Mesenchymal stem cell (in vitro differentiated cells and primary cell): ENCODE results near the gene CTAGE15.
"Not testable (repeated sequence)": the region's sequence is repeated elsewhere in the genome, so short reads cannot be mapped to it uniquely, and the experiment has no call there.

Source experiments
- DNase-seq: peaks from one replicate; pipeline ENCODE4 v3.0.0-alpha.2; 2013
- H2AFZ ChIP-seq: one replicate; pipeline ENCODE4 v1.6.1; 2013; ENCODE audit warnings: low read depth, mild to moderate bottlenecking, control low read depth, inconsistent platforms, low read length, moderate library complexity
- H2AK5ac ChIP-seq: 2 replicates; pipeline ENCODE4 v1.6.1; 2013; ENCODE audit warnings: low read length, moderate library complexity, mild to moderate bottlenecking, inconsistent platforms; ENCODE audit not compliant: severe bottlenecking
- H2BK120ac ChIP-seq: one replicate; pipeline ENCODE4 v1.6.1; 2013; ENCODE audit warnings: low read depth, mild to moderate bottlenecking, inconsistent platforms, low read length, moderate library complexity
- H2BK12ac ChIP-seq, 2 experiments: one replicate each; pipeline ENCODE4 v1.6.1; 2013; ENCODE audit warnings: inconsistent platforms in 2 of 2, low read length in 2 of 2, mild to moderate bottlenecking in 2 of 2, moderate library complexity in 2 of 2, control low read depth in 1 of 2
- H2BK15ac ChIP-seq: one replicate; pipeline ENCODE4 v1.6.1; 2013; ENCODE audit warnings: mild to moderate bottlenecking, low read depth, inconsistent platforms; ENCODE audit not compliant: poor library complexity, severe bottlenecking
- H2BK5ac ChIP-seq: 2 replicates; pipeline ENCODE4 v1.6.1; 2013; ENCODE audit warnings: low read depth, mild to moderate bottlenecking, low read length, control low read depth, inconsistent platforms; ENCODE audit not compliant: poor library complexity, severe bottlenecking
- H3K14ac ChIP-seq, 2 experiments: one replicate each; pipeline ENCODE4 v1.6.1; 2013; ENCODE audit warnings: inconsistent platforms in 2 of 2, low read length in 2 of 2, control low read depth in 1 of 2, mild to moderate bottlenecking in 1 of 2, moderate library complexity in 1 of 2
- H3K18ac ChIP-seq, 2 experiments: one replicate each; pipeline ENCODE4 v1.6.1; 2013; ENCODE audit warnings: inconsistent platforms in 2 of 2, low read length in 2 of 2, control low read depth in 1 of 2, low read depth in 1 of 2, mild to moderate bottlenecking in 1 of 2
- H3K23ac ChIP-seq, 2 experiments: one replicate each; pipeline ENCODE4 v1.6.1; 2013; ENCODE audit warnings: inconsistent platforms in 2 of 2, low read length in 2 of 2, mild to moderate bottlenecking in 2 of 2, moderate library complexity in 2 of 2, control low read depth in 1 of 2
- H3K27ac ChIP-seq: 2 replicates; pipeline ENCODE4 v1.5.1; 2013; ENCODE audit warnings: mild to moderate bottlenecking, moderate library complexity, low read length, control low read depth, inconsistent platforms; ENCODE audit not compliant: poor library complexity, severe bottlenecking
- H3K27me3 ChIP-seq, 2 experiments: 2 replicates each; pipeline versions ENCODE4 v1.6.1 to v1.7.0; 2013; ENCODE audit warnings: low read length in 2 of 2, mild to moderate bottlenecking in 2 of 2, moderate library complexity in 2 of 2, control low read depth in 1 of 2, inconsistent platforms in 1 of 2; ENCODE audit not compliant: control insufficient read depth in 1 of 2, insufficient read depth in 1 of 2
- H3K36me3 ChIP-seq, 2 experiments: 2 replicates each; pipeline versions ENCODE4 v1.6.1 to v1.7.0; 2013; ENCODE audit warnings: low read length in 2 of 2, control low read depth in 1 of 2, inconsistent platforms in 1 of 2, low read depth in 1 of 2, mild to moderate bottlenecking in 1 of 2; ENCODE audit not compliant: insufficient read depth in 2 of 2, control insufficient read depth in 1 of 2
- H3K4ac ChIP-seq, 2 experiments: one replicate each; pipeline ENCODE4 v1.6.1; 2013; ENCODE audit warnings: inconsistent platforms in 2 of 2, low read length in 2 of 2, mild to moderate bottlenecking in 2 of 2, moderate library complexity in 2 of 2, control low read depth in 1 of 2, low read depth in 1 of 2
- H3K4me1 ChIP-seq: 2 replicates; pipeline ENCODE4 v1.6.1; 2013; ENCODE audit warnings: low read depth, low read length, control low read depth; ENCODE audit not compliant: control insufficient read depth, insufficient read depth
- H3K4me2 ChIP-seq: 2 replicates; pipeline ENCODE4 v1.6.1; 2013; ENCODE audit warnings: low read length, mild to moderate bottlenecking, inconsistent platforms; ENCODE audit not compliant: poor library complexity, severe bottlenecking
- H3K4me3 ChIP-seq, 2 experiments: 2 replicates each; pipeline versions ENCODE4 v1.5.1 to v1.7.0; 2013; ENCODE audit warnings: low read length in 2 of 2, mild to moderate bottlenecking in 2 of 2, control low read depth in 1 of 2, low read depth in 1 of 2; ENCODE audit not compliant: insufficient read depth in 1 of 2
- H3K79me1 ChIP-seq: replicated peaks from 2 replicates; pipeline ENCODE4 v1.6.1; 2013; ENCODE audit warnings: mild to moderate bottlenecking, control low read depth, low read length, inconsistent platforms; ENCODE audit not compliant: poor library complexity, severe bottlenecking
- H3K9ac ChIP-seq: 2 replicates; pipeline ENCODE4 v1.7.0; 2013; ENCODE audit warnings: mild to moderate bottlenecking, low read length, moderate library complexity
- H3K9me3 ChIP-seq: 2 replicates; pipeline ENCODE4 v1.7.0; 2013; ENCODE audit warnings: mild to moderate bottlenecking, low read length; ENCODE audit not compliant: control insufficient read depth
- H4K8ac ChIP-seq: one replicate; pipeline ENCODE4 v1.6.1; 2013; ENCODE audit warnings: inconsistent platforms, mild to moderate bottlenecking, low read length, moderate library complexity
- H4K91ac ChIP-seq: one replicate; pipeline ENCODE4 v1.6.1; 2013; ENCODE audit warnings: mild to moderate bottlenecking, low read length, inconsistent platforms
- WGBS: methylation state at CpG from one replicate; pipeline ENCODE4 v1.1.7; 2013; ENCODE audit warnings: mixed read lengths; 5-methylcytosine and 5-hydroxymethylcytosine counted together

The CTAGE15 gene

DNA sequence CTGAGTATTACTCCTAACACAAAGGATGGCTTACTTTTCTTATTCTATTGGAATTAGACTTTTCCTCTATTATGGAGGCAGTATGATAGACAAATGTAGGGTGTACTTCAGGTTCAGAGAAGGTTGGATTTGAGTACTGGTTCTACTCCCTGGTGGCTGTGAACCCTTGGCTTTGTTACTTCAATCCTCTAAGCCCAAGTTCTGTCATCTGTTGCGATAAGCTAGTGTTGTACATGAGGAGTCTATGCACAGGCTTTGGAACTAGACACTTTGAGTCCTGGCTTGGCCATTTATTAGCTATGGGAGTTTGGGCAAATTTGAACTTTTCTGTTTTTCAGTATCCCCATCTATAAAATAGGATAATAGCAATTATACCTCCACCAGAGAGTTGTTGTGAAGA lies 39.7 kb upstream of the CTAGE15 start:
- DNase-seq, H3K4me2 ChIP-seq: not testable (repeated sequence)

DNA sequence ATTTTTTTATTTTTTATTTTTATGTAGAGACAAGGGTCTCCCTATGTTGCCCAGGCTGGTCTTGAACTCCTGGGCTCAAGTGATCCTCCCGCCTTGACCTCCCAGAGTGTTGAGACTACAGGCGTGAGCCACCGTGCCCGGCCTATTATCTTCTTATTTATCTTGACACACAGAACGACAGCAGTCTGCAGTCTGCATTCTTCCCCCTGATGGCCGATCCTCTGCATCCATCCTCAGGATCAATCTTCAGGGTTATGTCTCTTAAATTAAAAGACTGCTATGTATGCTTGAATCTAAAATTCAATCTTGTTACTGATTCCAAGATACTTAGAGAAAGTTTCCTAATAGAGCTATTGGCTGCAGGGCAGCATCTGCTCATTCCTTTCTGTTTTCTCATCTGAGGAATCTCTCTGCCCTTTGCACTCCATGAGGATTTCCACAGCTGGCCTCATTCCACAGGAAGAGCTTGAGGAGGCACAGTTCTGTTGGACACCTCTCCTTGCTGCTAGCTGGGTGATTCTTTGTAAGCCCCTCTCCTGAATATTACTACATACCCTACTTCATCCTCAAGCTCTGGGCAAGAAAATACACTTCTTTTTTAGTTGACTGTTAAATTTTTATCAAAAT lies 38.3 kb upstream of the CTAGE15 start:
- H4K91ac ChIP-seq, H2AK5ac ChIP-seq, H3K36me3 ChIP-seq, H3K9ac ChIP-seq, H2BK5ac ChIP-seq, H3K4me2 ChIP-seq, DNase-seq, H2BK12ac ChIP-seq, H2BK15ac ChIP-seq, H3K4ac ChIP-seq, H3K14ac ChIP-seq, H3K79me1 ChIP-seq, H2BK120ac ChIP-seq, H2AFZ ChIP-seq, H3K23ac ChIP-seq, H3K18ac ChIP-seq, H3K4me1 ChIP-seq, H3K27me3 ChIP-seq, H4K8ac ChIP-seq, H3K4me3 ChIP-seq, H3K9me3 ChIP-seq, H3K27ac ChIP-seq: not testable (repeated sequence)
- WGBS, result no CpG with 5 or more reads among the region's 6 CpGs

More for the DNA sequence above, 39.7 kb upstream of the CTAGE15 start:
- not testable (repeated sequence) for H3K9me3 ChIP-seq, H4K8ac ChIP-seq, H3K4ac ChIP-seq, H2BK120ac ChIP-seq, H2AK5ac ChIP-seq, H3K4me1 ChIP-seq, H3K27me3 ChIP-seq, H2BK15ac ChIP-seq, H3K27ac ChIP-seq, H4K91ac ChIP-seq, H2AFZ ChIP-seq, H3K4me3 ChIP-seq, H3K18ac ChIP-seq, H2BK5ac ChIP-seq, H3K23ac ChIP-seq, H2BK12ac ChIP-seq, H3K79me1 ChIP-seq, H3K14ac ChIP-seq, H3K9ac ChIP-seq, H3K36me3 ChIP-seq
- WGBS, result no CpG with 5 or more reads among the region's 1 CpG

DNA sequence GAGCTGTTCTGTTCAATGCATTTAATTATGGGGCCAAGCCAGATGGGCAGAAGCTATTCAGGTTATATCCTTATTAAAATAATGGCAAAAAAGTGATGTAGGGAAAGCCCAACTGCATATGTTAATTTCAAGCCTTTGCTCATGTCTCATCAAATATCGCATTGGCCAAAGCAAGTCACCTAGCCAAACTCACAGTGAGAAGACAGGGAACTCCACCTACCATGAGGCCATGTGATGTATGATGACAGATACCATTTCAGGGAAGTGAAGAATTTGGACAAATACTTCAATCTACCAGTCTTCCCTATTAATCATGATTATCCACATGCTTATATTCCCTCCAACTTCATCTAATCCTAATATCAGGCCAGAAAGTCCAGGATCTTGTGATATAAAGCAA lies 35.2 kb upstream of the CTAGE15 start:
- WGBS, result no CpG with 5 or more reads among the region's 1 CpG
- H2AK5ac ChIP-seq, H3K4ac ChIP-seq, H3K23ac ChIP-seq, H3K4me2 ChIP-seq, DNase-seq, H3K27me3 ChIP-seq, H2BK12ac ChIP-seq, H3K18ac ChIP-seq, H2BK15ac ChIP-seq, H3K4me3 ChIP-seq, H3K4me1 ChIP-seq, H2BK120ac ChIP-seq, H2BK5ac ChIP-seq, H3K9me3 ChIP-seq, H4K91ac ChIP-seq, H3K27ac ChIP-seq, H4K8ac ChIP-seq, H3K9ac ChIP-seq, H2AFZ ChIP-seq, H3K14ac ChIP-seq, H3K79me1 ChIP-seq, H3K36me3 ChIP-seq: not testable (repeated sequence)

DNA sequence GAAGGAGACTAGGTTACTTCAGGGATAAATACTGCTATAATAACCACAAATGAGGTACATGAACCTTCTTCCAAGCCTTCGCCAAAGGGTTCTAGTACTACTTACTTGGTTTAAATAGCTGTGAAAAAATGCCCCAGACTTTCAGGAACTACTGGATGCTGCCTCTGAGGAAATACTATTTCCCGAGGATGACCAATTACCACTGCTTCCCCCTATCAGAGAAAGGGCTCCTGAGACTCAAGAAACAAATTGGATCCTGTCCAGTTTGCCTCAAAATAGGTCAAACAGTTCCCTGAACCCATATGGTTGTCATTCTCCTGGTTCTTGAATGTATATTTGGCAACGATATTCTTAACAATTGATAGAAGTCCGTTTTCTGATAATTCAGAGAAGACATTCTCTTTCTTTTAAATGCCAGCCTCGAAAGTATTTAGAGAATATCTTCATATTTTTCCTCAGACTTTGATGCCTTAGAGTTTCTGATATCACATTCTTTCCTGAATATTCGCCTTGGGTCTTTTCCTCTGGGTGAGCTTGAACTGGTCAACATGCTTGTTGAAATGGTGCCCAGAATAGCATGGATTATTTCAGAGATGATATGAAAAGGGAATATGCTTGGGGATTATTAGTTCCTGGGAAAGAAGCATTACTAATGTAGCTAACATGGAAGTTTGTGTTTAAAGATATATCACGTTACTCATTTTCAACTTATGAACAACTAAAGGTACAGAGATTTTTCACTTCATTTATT lies 28.1 kb upstream of the CTAGE15 start:
- H2BK5ac ChIP-seq, result not testable (repeated sequence)

More for the DNA sequence above, 28.1 kb upstream of the CTAGE15 start:
- not testable (repeated sequence) for H2AFZ ChIP-seq, H4K8ac ChIP-seq, H3K14ac ChIP-seq, H2BK12ac ChIP-seq, H3K36me3 ChIP-seq, H3K9me3 ChIP-seq, DNase-seq, H3K9ac ChIP-seq, H3K27me3 ChIP-seq, H3K4me1 ChIP-seq, H2BK15ac ChIP-seq, H4K91ac ChIP-seq, H3K4me2 ChIP-seq, H3K18ac ChIP-seq, H3K23ac ChIP-seq, H2BK120ac ChIP-seq, H3K79me1 ChIP-seq, H3K4me3 ChIP-seq, H3K4ac ChIP-seq, H3K27ac ChIP-seq, H2AK5ac ChIP-seq
- WGBS, result no CpG with 5 or more reads among the region's 7 CpGs
